GM13977 (cell line): ENCODE measurements around the gene TAS2R8.

Experiments used
- DNase-seq: peaks from one replicate; pipeline ENCODE4 v3.0.0; 2012; ENCODE audit warnings: low spot score
- in situ Hi-C: fragments of 300-500 bp; cut with MboI; formaldehyde crosslinking; loops from one replicate; pipeline ENCODE4 v1.12.0; 2022; ENCODE audit warnings: low sequenced_read_pairs, low pct_unique_long_range_greater_than_20kb, mixed read lengths, inconsistent platforms; ENCODE audit not compliant: unreplicated experiment
- TF ChIP-seq, protein P1 (sequence below): IDR thresholded peaks from 2 replicates; pipeline ENCODE4 v1.5.1; 2012; ENCODE audit warnings: mild to moderate bottlenecking, control low read depth; ENCODE audit not compliant: insufficient read depth; ENCODE audit errors: extremely low read depth, missing control alignments

Gene TAS2R8

DNA sequence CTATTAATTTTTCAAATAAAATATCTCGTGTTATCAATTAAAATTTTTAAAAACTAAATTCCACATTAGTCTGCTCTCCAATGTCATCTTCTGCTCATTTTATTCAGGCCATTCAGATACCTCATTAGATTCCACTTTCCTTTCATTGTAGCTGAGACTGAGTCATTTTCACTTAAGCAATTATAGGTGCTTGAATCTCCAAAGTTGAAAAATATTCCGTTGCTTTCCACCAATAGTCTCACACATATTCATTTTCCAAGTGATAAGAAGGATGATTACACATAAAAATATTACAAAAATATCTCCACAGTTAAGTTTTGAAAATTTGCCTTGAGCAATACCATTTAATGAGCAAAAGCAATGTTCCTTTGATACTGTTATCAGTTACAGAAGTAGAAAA lies 47.4 kb downstream of the TAS2R8 start:
- in situ Hi-C loops: loop anchor here (10.0 to 25.0 kb wide), 2 partner anchors 525 to 728 kb away; no protein-coding TSS in a partner anchor
- TF ChIP-seq, protein P1, sequence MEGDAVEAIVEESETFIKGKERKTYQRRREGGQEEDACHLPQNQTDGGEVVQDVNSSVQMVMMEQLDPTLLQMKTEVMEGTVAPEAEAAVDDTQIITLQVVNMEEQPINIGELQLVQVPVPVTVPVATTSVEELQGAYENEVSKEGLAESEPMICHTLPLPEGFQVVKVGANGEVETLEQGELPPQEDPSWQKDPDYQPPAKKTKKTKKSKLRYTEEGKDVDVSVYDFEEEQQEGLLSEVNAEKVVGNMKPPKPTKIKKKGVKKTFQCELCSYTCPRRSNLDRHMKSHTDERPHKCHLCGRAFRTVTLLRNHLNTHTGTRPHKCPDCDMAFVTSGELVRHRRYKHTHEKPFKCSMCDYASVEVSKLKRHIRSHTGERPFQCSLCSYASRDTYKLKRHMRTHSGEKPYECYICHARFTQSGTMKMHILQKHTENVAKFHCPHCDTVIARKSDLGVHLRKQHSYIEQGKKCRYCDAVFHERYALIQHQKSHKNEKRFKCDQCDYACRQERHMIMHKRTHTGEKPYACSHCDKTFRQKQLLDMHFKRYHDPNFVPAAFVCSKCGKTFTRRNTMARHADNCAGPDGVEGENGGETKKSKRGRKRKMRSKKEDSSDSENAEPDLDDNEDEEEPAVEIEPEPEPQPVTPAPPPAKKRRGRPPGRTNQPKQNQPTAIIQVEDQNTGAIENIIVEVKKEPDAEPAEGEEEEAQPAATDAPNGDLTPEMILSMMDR: no peak
- DNase-seq: no peak

DNA sequence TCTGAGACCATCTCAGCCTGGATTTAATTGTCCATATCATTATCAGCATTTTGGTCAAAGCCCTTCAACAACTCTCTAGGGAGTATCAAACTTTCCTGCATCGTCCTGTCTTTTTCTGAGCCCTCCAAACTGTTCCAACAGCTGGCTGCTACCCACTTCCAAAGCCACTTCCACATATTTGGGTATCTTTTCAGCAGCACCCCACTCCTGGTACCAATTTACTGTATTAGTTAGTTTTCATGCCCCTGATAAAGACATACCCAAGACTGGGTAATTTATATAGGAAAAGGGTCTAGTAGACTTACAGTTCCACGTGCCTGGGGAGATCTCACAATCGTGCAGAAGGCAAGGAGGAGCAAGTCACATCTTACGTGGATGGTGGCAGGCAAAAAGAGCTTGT lies 50.9 kb downstream of the TAS2R8 start:
- DNase-seq: no peak
- TF ChIP-seq, protein P1: no peak
- in situ Hi-C loops: loop anchor here (10.0 to 25.0 kb wide), 2 partner anchors 521 to 731 kb away; no protein-coding TSS in a partner anchor
